ENCODE measurements around the gene ZNF746. TPM values are rescaled to one million over a fixed set of nuclear protein-coding genes. Genes with fewer than 3 reads are reported as not detected.

Gene ZNF746
- total and polyA plus RNA-seq, 2 of the 13 experiments (the other 11 are each of a cell fraction or from before 2014, with no cell fraction given): 3.8 to 8.1 TPM

GRCh38 chr7:149444287-149444686 lies 53.3 kb downstream of the ZNF746 start:
- no peaks in the 10 kb centered on the region for H3K9me3 ChIP-seq (ENCODE audit: low read length)
- peaks cover 17 to 47% of the 10 kb centered on the region in 2 experiments; a peak in 4 of 5 replicates for H3K36me3 ChIP-seq (replicated peaks in 1 of 2; ENCODE audit: control insufficient read depth in 1 of 2, insufficient read depth in 2 of 2, low read length in 2 of 2)
- POLR2A ChIA-PET: no interaction called here
- DNase-seq (ENCODE audit: low spot score) (no peak), FAIRE-seq (no peak), ATAC-seq (no peak)
- H3K27me3 ChIP-seq (ENCODE audit: control insufficient read depth in 1 of 2, insufficient read depth in 2 of 2, low read length in 2 of 2): no peaks in the 10 kb centered on the region
- BruUV-seq (replicated peaks): no TSS peak
- H3K4me3 ChIP-seq (replicated peaks in 1 of 3; ENCODE audit: insufficient read depth in 1 of 3, low read depth in 2 of 3, low read length in 3 of 3): no peak overlapping the region
- CTCF ChIA-PET (ENCODE audit: low intra/inter-chr PET ratio, low total read pairs): no interaction called here
- no peak overlapping the region for H3K4me2 ChIP-seq (ENCODE audit: low read depth, low read length)
- no peak overlapping the region for H3K27ac ChIP-seq (ENCODE audit: extremely low read length, insufficient read depth, low read length)
- 86% methylated on average over 6 of the region's 6 CpGs for WGBS (ENCODE audit: low lambda C conversion rate)
- no peak for TF ChIP-seq POGK (CRISPR knock-in tag; conservative IDR thresholded peaks at IDR 0.05)
- TF ChIP-seq ZNF180 (CRISPR knock-in tag; IDR thresholded peaks at IDR 0.05; ENCODE audit: borderline replicate concordance, low read depth): no peak
- no peak overlapping the region for H3K9ac ChIP-seq (ENCODE audit: insufficient read depth, low read depth, low read length)
- H3K79me2 ChIP-seq (ENCODE audit: insufficient read depth, low read length): no peaks in the 10 kb centered on the region
- no peak overlapping the region for H2AFZ ChIP-seq (ENCODE audit: low read length)
- intact Hi-C loops (cut with micrococcal nuclease; ENCODE audit: unreplicated experiment) (no loop called here), in situ Hi-C loops (cut with HindIII; ENCODE audit: extremely low pct_ligation_motif_present, low pct_unique_long_range_greater_than_20kb) (no loop called here)
- no peaks in the 10 kb centered on the region for H3K4me1 ChIP-seq (ENCODE audit: insufficient read depth, low read length)
- no peaks in the 10 kb centered on the region for H4K20me1 ChIP-seq (ENCODE audit: insufficient read depth, low read length)

GRCh38 chr7:149443523-149443922 lies 54.1 kb downstream of the ZNF746 start:
- BruUV-seq (replicated peaks): no TSS peak
- in situ Hi-C loops (cut with HindIII; ENCODE audit: extremely low pct_ligation_motif_present, low pct_unique_long_range_greater_than_20kb): no loop called here
- H3K27ac ChIP-seq (ENCODE audit: extremely low read length, insufficient read depth, low read length): no peak overlapping the region
- no peaks in the 10 kb centered on the region for H3K9me3 ChIP-seq (ENCODE audit: low read length)
- intact Hi-C loops (cut with micrococcal nuclease; ENCODE audit: unreplicated experiment): no loop called here
- H2AFZ ChIP-seq (ENCODE audit: low read length): no peak overlapping the region
- ChIA-PET CTCF (ENCODE audit: low intra/inter-chr PET ratio, low total read pairs) (no interaction called here), POLR2A (no interaction called here)
- 94% methylated on average over 7 of the region's 7 CpGs for WGBS (ENCODE audit: low lambda C conversion rate)
- H4K20me1 ChIP-seq (ENCODE audit: insufficient read depth, low read length): no peaks in the 10 kb centered on the region
- no peaks in the 10 kb centered on the region for H3K79me2 ChIP-seq (ENCODE audit: insufficient read depth, low read length)
- peaks cover 11 to 44% of the 10 kb centered on the region in 2 experiments; a peak in 4 of 5 replicates for H3K36me3 ChIP-seq (replicated peaks in 1 of 2; ENCODE audit: control insufficient read depth in 1 of 2, insufficient read depth in 2 of 2, low read length in 2 of 2)
- DNase-seq (ENCODE audit: low spot score) (no peak), ATAC-seq (no peak), FAIRE-seq (no peak)
- no peak overlapping the region for H3K4me2 ChIP-seq (ENCODE audit: low read depth, low read length)
- H3K9ac ChIP-seq (ENCODE audit: insufficient read depth, low read depth, low read length): no peak overlapping the region
- H3K4me3 ChIP-seq (replicated peaks in 1 of 3; ENCODE audit: insufficient read depth in 1 of 3, low read depth in 2 of 3, low read length in 3 of 3): no peak overlapping the region
- no peaks in the 10 kb centered on the region for H3K27me3 ChIP-seq (ENCODE audit: control insufficient read depth in 1 of 2, insufficient read depth in 2 of 2, low read length in 2 of 2)
- no peaks in the 10 kb centered on the region for H3K4me1 ChIP-seq (ENCODE audit: insufficient read depth, low read length)
- TF ChIP-seq AFF4 (CRISPR knock-in tag; IDR thresholded peaks at IDR 0.05): no peak
- TF ChIP-seq ZIK1 (CRISPR knock-in tag; IDR thresholded peaks at IDR 0.05; ENCODE audit: borderline replicate concordance, low read depth): no peak
- no peak for TF ChIP-seq SMARCE1 (IDR thresholded peaks at IDR 0.05; ENCODE audit: borderline replicate concordance)
- no peak for TF ChIP-seq IKZF1 (IDR thresholded peaks at IDR 0.05)
- TF ChIP-seq LRRFIP1 (CRISPR knock-in tag; conservative IDR thresholded peaks at IDR 0.05): no peak
- no peak for TF ChIP-seq ZNF431 (CRISPR knock-in tag; IDR thresholded peaks at IDR 0.05; ENCODE audit: borderline replicate concordance, low read depth)
- TF ChIP-seq MEIS2 (CRISPR knock-in tag; IDR thresholded peaks at IDR 0.05): no peak
- no peak for TF ChIP-seq HOXA5 (CRISPR knock-in tag; IDR thresholded peaks at IDR 0.05)
- TF ChIP-seq ZNF749 (CRISPR knock-in tag; IDR thresholded peaks at IDR 0.05; ENCODE audit: borderline replicate concordance): no peak
